Fibroblast of the aortic adventitia (primary cell): ENCODE data around the gene TRIML1. TPM values are rescaled to one million over a fixed set of nuclear protein-coding genes. Genes with fewer than 3 reads are reported as not detected.
"Not testable (repeated sequence)": the region's sequence is repeated elsewhere in the genome, so short reads cannot be mapped to it uniquely, and the experiment has no call there.

Experiments
- DNase-seq: peaks from one replicate; pipeline ENCODE4 v3.0.0-alpha.2; 2010; ENCODE audit warnings: low read depth
- H3K4me3 ChIP-seq: 2 replicates; pipeline ENCODE4 v1.5.1; 2011; ENCODE audit warnings: low read depth, mild to moderate bottlenecking, control low read depth, low read length, moderate library complexity
- total RNA-seq: library from RNA; depleted of rRNA; stranded (reverse); fragments of >200 nt; gene quantifications from 2 replicates; pipeline ENCODE4 v1.2.3, GENCODE V29; 2012; ENCODE audit warnings: low replicate concordance
- TF ChIP-seq, protein P1 (sequence below): IDR thresholded peaks from 2 replicates; pipeline ENCODE4 v1.5.1; 2011; ENCODE audit warnings: mild to moderate bottlenecking, low read length, control low read depth, inconsistent platforms; ENCODE audit not compliant: insufficient read depth

TRIML1 gene
- total RNA-seq, 1 donor: not detected

DNA sequence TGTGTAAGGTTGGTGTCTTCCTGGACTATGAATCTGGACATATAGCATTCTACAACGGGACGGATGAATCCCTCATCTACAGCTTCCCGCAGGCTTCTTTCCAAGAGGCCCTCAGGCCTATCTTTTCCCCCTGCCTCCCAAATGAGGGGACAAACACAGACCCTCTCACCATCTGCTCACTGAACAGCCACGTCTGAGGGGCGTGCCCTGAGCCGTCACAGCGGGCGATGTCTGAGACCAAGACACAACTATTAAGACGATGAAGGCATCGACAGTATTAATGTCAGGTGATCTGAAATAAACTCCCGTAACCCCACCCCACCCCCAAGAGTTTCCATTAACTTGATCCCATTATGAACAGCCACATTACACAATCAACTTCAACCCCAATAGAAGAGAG is 7.9 kb downstream of the TRIML1 start:
- no peak for DNase-seq
- TF ChIP-seq, protein P1, sequence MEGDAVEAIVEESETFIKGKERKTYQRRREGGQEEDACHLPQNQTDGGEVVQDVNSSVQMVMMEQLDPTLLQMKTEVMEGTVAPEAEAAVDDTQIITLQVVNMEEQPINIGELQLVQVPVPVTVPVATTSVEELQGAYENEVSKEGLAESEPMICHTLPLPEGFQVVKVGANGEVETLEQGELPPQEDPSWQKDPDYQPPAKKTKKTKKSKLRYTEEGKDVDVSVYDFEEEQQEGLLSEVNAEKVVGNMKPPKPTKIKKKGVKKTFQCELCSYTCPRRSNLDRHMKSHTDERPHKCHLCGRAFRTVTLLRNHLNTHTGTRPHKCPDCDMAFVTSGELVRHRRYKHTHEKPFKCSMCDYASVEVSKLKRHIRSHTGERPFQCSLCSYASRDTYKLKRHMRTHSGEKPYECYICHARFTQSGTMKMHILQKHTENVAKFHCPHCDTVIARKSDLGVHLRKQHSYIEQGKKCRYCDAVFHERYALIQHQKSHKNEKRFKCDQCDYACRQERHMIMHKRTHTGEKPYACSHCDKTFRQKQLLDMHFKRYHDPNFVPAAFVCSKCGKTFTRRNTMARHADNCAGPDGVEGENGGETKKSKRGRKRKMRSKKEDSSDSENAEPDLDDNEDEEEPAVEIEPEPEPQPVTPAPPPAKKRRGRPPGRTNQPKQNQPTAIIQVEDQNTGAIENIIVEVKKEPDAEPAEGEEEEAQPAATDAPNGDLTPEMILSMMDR: no peak
- no peak overlapping the region for H3K4me3 ChIP-seq

DNA sequence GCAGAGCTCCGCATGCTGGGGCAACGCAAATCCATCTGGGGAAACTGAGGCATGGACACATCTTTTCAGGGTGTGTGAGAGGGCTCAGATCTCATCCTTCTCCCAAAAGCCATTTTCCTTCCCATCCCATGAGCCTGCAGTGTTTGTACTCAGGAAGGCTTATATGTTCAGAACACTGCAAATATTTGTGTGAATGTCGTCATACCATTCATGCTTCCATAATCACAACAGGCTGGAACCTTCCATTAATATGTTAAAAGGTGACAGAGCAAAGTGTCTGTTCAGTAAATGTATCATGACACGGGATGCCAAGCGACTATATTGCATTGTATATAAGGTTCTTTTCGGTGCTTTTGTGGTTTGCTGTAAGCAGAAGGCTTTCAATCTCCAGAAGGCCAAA is 8.5 kb downstream of the TRIML1 start:
- no peak overlapping the region for H3K4me3 ChIP-seq
- no peak for DNase-seq
- TF ChIP-seq, protein P1: no peak

DNA sequence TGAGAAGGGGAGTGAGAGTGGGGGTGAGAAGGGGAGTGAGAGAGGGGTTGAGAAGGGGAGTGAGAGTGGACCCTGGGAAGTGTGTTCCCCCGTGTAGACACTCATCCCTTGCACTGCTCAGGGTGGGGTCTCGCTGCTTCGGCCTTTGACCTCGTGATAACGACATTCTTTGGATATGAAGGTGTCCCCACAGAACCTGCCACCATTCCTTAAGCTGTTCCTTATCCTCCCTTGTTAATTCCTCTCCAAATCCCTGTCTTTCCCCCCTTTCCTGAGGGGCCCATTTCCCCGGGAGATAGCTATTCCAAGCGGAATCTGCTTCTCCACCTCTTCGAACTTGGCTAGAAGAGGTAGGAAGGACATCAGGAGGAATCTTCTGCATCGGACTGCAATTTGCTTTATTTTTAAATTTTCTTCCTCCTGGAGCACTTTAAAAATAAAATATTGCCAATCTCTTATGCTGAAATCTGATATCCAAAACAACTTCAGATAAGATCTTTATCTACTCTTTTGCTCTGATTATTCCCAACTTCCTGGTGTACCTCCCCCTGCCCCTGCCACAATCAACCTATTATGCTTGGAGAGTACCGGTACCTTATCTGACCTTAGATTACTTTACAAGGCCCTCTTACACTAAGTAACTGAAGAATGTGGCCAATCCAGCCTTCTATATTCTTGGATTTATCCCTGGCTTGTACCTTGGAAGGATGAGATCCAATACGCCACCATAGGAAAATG is 15.6 kb downstream of the TRIML1 start:
- no peak overlapping the region for H3K4me3 ChIP-seq
- TF ChIP-seq, protein P1: no peak
- no peak for DNase-seq

DNA sequence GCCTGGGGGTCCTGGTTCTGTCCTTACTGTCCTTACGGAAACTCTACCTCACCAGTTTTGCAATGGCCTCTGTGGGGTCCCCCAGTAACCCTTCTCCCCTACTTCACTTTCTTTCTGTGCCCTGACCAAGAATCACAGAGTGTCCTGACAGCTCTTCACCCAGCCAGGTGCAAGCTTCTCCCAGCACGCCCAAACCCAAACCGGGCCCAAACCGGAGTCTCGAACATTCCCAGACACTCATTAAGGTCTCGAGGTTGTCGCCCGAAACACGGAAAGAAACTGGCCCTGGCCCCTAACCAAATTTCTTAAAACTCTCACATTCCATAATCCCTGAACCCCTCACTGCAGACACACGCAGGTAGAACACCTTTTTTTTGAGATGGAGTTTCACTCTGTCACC is 19.1 kb downstream of the TRIML1 start:
- no peak overlapping the region for H3K4me3 ChIP-seq
- TF ChIP-seq, protein P1: no peak
- DNase-seq: no peak

DNA sequence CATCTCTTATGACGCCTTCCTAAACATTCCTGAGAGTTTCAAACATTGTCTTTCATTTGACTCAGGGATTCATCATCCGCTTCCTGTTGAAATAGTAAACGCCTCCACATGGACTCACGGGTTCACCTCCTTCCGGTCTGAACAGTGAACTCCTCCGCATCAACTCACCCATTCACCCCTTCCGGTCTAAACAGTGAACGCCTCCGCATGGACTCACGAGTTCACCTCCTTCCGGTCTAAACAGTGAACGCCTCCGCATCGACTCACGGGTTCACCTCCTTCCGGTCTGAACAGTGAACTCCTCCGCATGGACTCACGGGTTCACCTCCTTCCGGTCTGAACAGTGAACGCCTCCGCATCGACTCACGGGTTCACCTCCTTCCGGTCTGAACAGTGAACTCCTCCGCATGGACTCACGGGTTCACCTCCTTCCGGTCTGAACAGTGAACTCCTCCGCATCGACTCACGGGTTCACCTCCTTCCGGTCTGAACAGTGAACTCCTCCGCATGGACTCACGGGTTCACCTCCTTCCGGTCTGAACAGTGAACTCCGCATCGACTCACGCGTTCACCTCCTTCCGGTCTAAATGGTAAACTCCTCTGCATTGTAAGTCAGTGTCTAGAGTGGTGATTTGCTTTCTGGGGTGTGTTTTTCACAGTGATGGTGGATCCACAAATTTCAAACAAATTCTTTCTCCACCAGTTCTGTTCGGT is 20.4 kb downstream of the TRIML1 start:
- DNase-seq, H3K4me3 ChIP-seq: not testable (repeated sequence)

DNA sequence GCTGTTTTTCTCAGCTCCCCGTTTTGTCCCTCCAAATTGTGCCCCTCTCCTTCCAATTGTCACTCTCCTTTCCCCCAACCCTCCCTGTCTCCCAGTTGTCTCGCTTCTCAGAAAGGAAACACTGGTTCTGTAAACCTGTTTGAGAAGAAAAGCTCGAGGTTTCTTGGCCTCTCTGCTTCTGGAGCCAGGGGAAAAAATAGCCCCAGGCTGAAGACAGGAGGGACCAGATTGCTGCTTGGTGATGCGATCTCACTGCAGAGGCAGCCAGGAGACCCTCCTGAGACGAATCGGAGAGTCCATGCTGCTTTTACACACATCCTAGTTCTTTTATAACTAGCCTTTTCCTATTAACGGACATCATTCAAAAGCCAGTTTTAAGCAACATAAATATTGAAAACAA is 21.2 kb downstream of the TRIML1 start:
- DNase-seq: no peak
- H3K4me3 ChIP-seq: no peak overlapping the region
- TF ChIP-seq, protein P1: no peak

DNA sequence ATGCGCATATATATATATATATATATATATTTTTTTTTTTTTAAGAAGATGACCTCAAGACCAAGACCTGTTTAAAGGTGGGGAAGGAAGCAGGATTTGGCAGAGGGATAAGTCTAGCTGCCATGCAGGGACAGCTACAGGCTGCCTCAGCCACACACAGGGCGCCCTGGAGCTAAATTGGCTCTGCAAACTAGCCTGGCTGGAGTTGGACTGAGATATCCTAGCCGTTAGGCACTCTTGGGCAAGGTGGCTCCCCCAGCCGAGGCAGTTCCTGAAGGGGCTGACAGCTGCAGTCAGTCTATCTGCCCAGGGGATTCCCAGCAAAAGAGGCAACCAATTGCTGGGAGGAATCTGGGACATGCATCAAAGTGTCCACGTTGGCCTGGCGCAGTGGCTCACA is 21.9 kb downstream of the TRIML1 start:
- H3K4me3 ChIP-seq: no peak overlapping the region
- TF ChIP-seq, protein P1: no peak
- no peak for DNase-seq
